OCI-LY7 (cell line): ENCODE data around the gene RASGRP3. TPM values are rescaled to one million over a fixed set of nuclear protein-coding genes. Genes with fewer than 3 reads are reported as not detected.

Source experiments
- BruUV-seq: library from RNA; stranded (reverse); fragments of 400-500 nt; replicated peaks from 2 replicates; lab custom pipeline; 2021; lab: Mats Ljungman, UMichigan
- CTCF ChIA-PET: fragments of 300-600 bp; sonication (Branson Sonifier 250); formaldehyde crosslinking; loops from one replicate; lab custom pipeline; 2022; ENCODE audit warnings: antibody characterized with exemption; ENCODE audit not compliant: unreplicated experiment; lab: Charles Lee
- POLR2A ChIA-PET: fragments of 300-600 bp; sonication (Branson Sonifier 250); formaldehyde crosslinking; loops from one replicate; lab custom pipeline; 2022; ENCODE audit warnings: antibody characterized with exemption; lab: Charles Lee
- DNase-seq: peaks from one replicate; pipeline ENCODE4 v3.0.0-alpha.2; 2015; ENCODE audit warnings: low spot score
- H2AFZ ChIP-seq: fragments of 200-600 bp; sonication (generic), shearing (Covaris generic); 2 replicates; pipeline ENCODE4 v1.6.1; 2014; ENCODE audit warnings: mild to moderate bottlenecking, antibody characterized with exemption, low read length, moderate library complexity
- H3K27ac ChIP-seq: fragments of 200-600 bp; sonication (generic); 2 replicates; pipeline ENCODE4 v1.5.1; 2014; ENCODE audit warnings: mixed run types, low read depth, mild to moderate bottlenecking, moderate library complexity, low read length, inconsistent platforms; ENCODE audit not compliant: poor library complexity, severe bottlenecking
- H3K36me3 ChIP-seq: fragments of 200-600 bp; sonication (generic); 2 replicates; pipeline ENCODE4 v1.6.1; 2014; ENCODE audit warnings: mild to moderate bottlenecking, antibody characterized with exemption, low read length, moderate library complexity, mixed read lengths; ENCODE audit not compliant: insufficient read depth
- H3K4me1 ChIP-seq: fragments of 200-600 bp; sonication (generic); 2 replicates; pipeline ENCODE4 v1.5.1; 2014; ENCODE audit warnings: mild to moderate bottlenecking, low read length; ENCODE audit not compliant: insufficient read depth, poor library complexity, severe bottlenecking
- H3K4me2 ChIP-seq: fragments of 200-600 bp; sonication (generic); 2 replicates; pipeline ENCODE4 v1.6.1; 2014; ENCODE audit warnings: mild to moderate bottlenecking, low read length
- H3K4me3 ChIP-seq: fragments of 200-600 bp; sonication (generic); 2 replicates; pipeline ENCODE4 v1.5.1; 2014; ENCODE audit warnings: mild to moderate bottlenecking, low read depth, low read length; ENCODE audit not compliant: poor library complexity, severe bottlenecking
- H3K79me2 ChIP-seq: fragments of 200-600 bp; sonication (generic); 2 replicates; pipeline ENCODE4 v1.6.1; 2016; ENCODE audit warnings: low read depth, mild to moderate bottlenecking, low read length, moderate library complexity, mixed read lengths; ENCODE audit not compliant: insufficient read depth
- H3K9me2 ChIP-seq: fragments of 200-600 bp; sonication (generic); 2 replicates; pipeline ENCODE4 v1.6.1; 2016; ENCODE audit warnings: mild to moderate bottlenecking, low read length, mixed read lengths; ENCODE audit not compliant: insufficient read depth
- H3K9me3 ChIP-seq: fragments of 200-600 bp; sonication (generic); 2 replicates; pipeline ENCODE4 v1.6.1; 2014; ENCODE audit warnings: mild to moderate bottlenecking, mixed run types, low read length, mixed read lengths
- H4K20me1 ChIP-seq: fragments of 200-600 bp; sonication (generic); 2 replicates; pipeline ENCODE4 v1.6.1; 2014; ENCODE audit warnings: mild to moderate bottlenecking, antibody characterized with exemption, low read length, moderate library complexity, mixed read lengths; ENCODE audit not compliant: insufficient read depth
- CTCF ChIP-seq: fragments of 200-600 bp; sonication (generic); conservative IDR thresholded peaks from 2 replicates; pipeline ENCODE4 v1.5.1; 2014; ENCODE audit warnings: mild to moderate bottlenecking, antibody characterized with exemption, low read length, moderate library complexity, mixed read lengths
- EZH2phosphoT487 ChIP-seq: fragments of 200-600 bp; sonication (generic); IDR thresholded peaks from 2 replicates; pipeline ENCODE4 v1.6.1; 2018; ENCODE audit warnings: low read depth, borderline replicate concordance, mild to moderate bottlenecking, mixed run types, antibody characterized with exemption, low read length, moderate library complexity, mixed read lengths
- intact Hi-C: fragments of 100-400 bp; cut with micrococcal nuclease; formaldehyde crosslinking; loops from one replicate; pipeline ENCODE4 v1.10.0; 2022; ENCODE audit not compliant: unreplicated experiment
- total RNA-seq, 2 experiments: library from RNA; depleted of rRNA in 1 of 2; stranded (reverse); fragments of >200 nt in 1 of 2; shearing (Covaris generic) in 1 of 2; gene quantifications; 2 replicates each; pipeline ENCODE4 v1.2.3, GENCODE V29; 2014 to 2022

Gene RASGRP3
- total RNA-seq, 2 experiments from 2014 or later, result 5.1 to 8.7 TPM

- CTCF ChIA-PET, result interaction anchor here (0.8 to 1.6 kb wide), 3 partner anchors 20 to 124 kb away, joined by 3 to 7 read pairs (median 4); no protein-coding TSS in a partner anchor
- Histone ChIP-seq H3K27ac (no peak overlapping the region), H4K20me1 (no peaks in the 10 kb centered on the region; the same call in 1 of the 2 replicates), H2AFZ (peak overlapping the region; percentile 94), H3K4me2 (peak overlapping the region; percentile 94), H3K9me2 (no peaks in the 10 kb centered on the region), H3K4me1 (peaks cover 19% of the 10 kb centered on the region), H3K4me3 (peak overlapping the region; percentile 93), H3K9me3 (no peaks in the 10 kb centered on the region), H3K79me2 (peaks cover 41% of the 10 kb centered on the region), H3K36me3 (peaks cover 6% of the 10 kb centered on the region)
- intact Hi-C loops, result loop anchor here (5.0 to 10.0 kb wide), 4 partner anchors 123 to 1538 kb away; partner anchors contain the start of genes RASGRP3 and SPAST
- no peak for TF ChIP-seq EZH2phosphoT487
- POLR2A ChIA-PET, result interaction anchor here (0.5 to 2.2 kb wide), 9 partner anchors 9 to 970 kb away, joined by 3 to 12 read pairs (median 4); partner anchors contain the start of gene RASGRP3
- no TSS peak for BruUV-seq
- DNase-seq, result no peak
These were observed 123.4 kb downstream of the RASGRP3 start for GRCh38 chr2:33599943-33600192.

GRCh38 chr2:33602201-33602830 lies 125.9 kb downstream of the RASGRP3 start:
- intact Hi-C loops, result no loop called here
- Histone ChIP-seq H3K27ac (no peak overlapping the region), H2AFZ (no peak overlapping the region), H3K36me3 (no peaks in the 10 kb centered on the region), H3K9me2 (no peaks in the 10 kb centered on the region), H3K9me3 (no peaks in the 10 kb centered on the region), H3K4me1 (peaks cover 14% of the 10 kb centered on the region), H3K4me3 (no peak overlapping the region), H3K4me2 (no peak overlapping the region), H4K20me1 (no peaks in the 10 kb centered on the region; the same call in 1 of the 2 replicates), H3K79me2 (peaks cover 17% of the 10 kb centered on the region)
- CTCF ChIA-PET, result no interaction called here
- POLR2A ChIA-PET, result interaction anchor here (0.6 kb wide), 2 partner anchors 905 to 1416 kb away, joined by 3 read pairs; no protein-coding TSS in a partner anchor
- BruUV-seq, result no TSS peak
- DNase-seq, result no peak
- no peak for TF ChIP-seq CTCF
- no peak for TF ChIP-seq EZH2phosphoT487

GRCh38 chr2:33603416-33603815 lies 127.0 kb downstream of the RASGRP3 start:
- no peak overlapping the region for H3K4me2 ChIP-seq
- H3K4me3 ChIP-seq, result no peak overlapping the region
- no peaks in the 10 kb centered on the region for H4K20me1 ChIP-seq
- peaks cover 6% of the 10 kb centered on the region for H3K79me2 ChIP-seq
- intact Hi-C loops, result no loop called here
- ChIA-PET POLR2A (interaction anchor here (1.0 to 1.6 kb wide), 2 partner anchors 10 to 15 kb away, joined by 3 to 5 read pairs; no protein-coding TSS in a partner anchor), CTCF (no interaction called here)
- no peak for DNase-seq
- peaks cover 5% of the 10 kb centered on the region for H3K4me1 ChIP-seq
- H2AFZ ChIP-seq, result no peak overlapping the region
- TF ChIP-seq EZH2phosphoT487 (no peak), CTCF (no peak)
- H3K36me3 ChIP-seq, result no peaks in the 10 kb centered on the region
- H3K9me3 ChIP-seq, result no peaks in the 10 kb centered on the region
- no peak overlapping the region for H3K27ac ChIP-seq
- H3K9me2 ChIP-seq, result no peaks in the 10 kb centered on the region
- BruUV-seq, result no TSS peak
